Endothelial cell of umbilical vein (primary cell): ENCODE results near the gene PID1. TPM values are rescaled to one million over a fixed set of nuclear protein-coding genes. Genes with fewer than 3 reads are reported as not detected.

Experiments
- BruUV-seq: library from RNA; stranded (reverse); fragments of 400-500 nt; replicated peaks from 2 replicates; lab custom pipeline; 2021; lab: Mats Ljungman, UMichigan
- CTCF ChIA-PET: fragments of 300-600, 350-600 bp; sonication (Branson Sonifier 250); formaldehyde crosslinking; loops from one replicate; lab custom pipeline; 2021; ENCODE audit warnings: antibody characterized with exemption, inconsistent platforms; lab: Charles Lee
- POLR2A ChIA-PET: fragments of 300-600, 350-600 bp; sonication (Branson Sonifier 250); formaldehyde crosslinking; loops from one replicate; lab custom pipeline; 2021; ENCODE audit warnings: antibody characterized with exemption, inconsistent platforms; lab: Charles Lee
- DNase-seq: peaks from one replicate; pipeline ENCODE4 v3.0.0-alpha.2; 2011; ENCODE audit warnings: low read depth, low spot score
- FAIRE-seq: peaks from 2 replicates; lab custom pipeline; 2011; peaks lifted over from hg19 to GRCh38; lab: Jason Lieb, UNC
- H2AFZ ChIP-seq: 2 replicates; pipeline ENCODE4 v1.6.0; 2012; ENCODE audit warnings: low read depth, low read length, control low read depth, inconsistent platforms
- H3K27ac ChIP-seq: 2 replicates; pipeline ENCODE4 v1.5.1; 2011; ENCODE audit warnings: low read depth, mild to moderate bottlenecking, control low read depth, low read length, moderate library complexity; ENCODE audit not compliant: insufficient read depth
- H3K27me3 ChIP-seq, 2 experiments: 2 replicates each; pipeline versions ENCODE4 v1.6.0 to v1.6.1; 2011; ENCODE audit warnings: low read length in 2 of 2, mixed read lengths in 1 of 2; ENCODE audit not compliant: control insufficient read depth in 2 of 2, insufficient read depth in 2 of 2
- H3K36me3 ChIP-seq, 2 experiments: 2 replicates in 1 of 2; 3 replicates in 1 of 2; pipeline ENCODE4 v1.5.1; 2011; ENCODE audit warnings: low read length in 2 of 2, mild to moderate bottlenecking in 1 of 2, moderate library complexity in 1 of 2; ENCODE audit not compliant: control insufficient read depth in 2 of 2, insufficient read depth in 2 of 2; ENCODE audit errors: extremely low read depth in 1 of 2
- H3K4me1 ChIP-seq: 3 replicates; pipeline ENCODE4 v1.5.1; 2011; ENCODE audit warnings: mild to moderate bottlenecking, low read length; ENCODE audit not compliant: control insufficient read depth, insufficient read depth; ENCODE audit errors: extremely low read depth
- H3K4me2 ChIP-seq: 2 replicates; pipeline ENCODE4 v1.6.1; 2011; ENCODE audit warnings: low read length, control low read depth, mixed read lengths; ENCODE audit not compliant: insufficient read depth
- H3K4me3 ChIP-seq, 3 experiments: fragments of 200-600 bp in 1 of 3; sonication (generic), shearing (Covaris generic) in 1 of 3; replicated peaks in 1 of 3; 2 replicates each; pipeline ENCODE4 v1.5.1; 2011 to 2016; ENCODE audit warnings: control low read depth in 3 of 3, low read length in 3 of 3, mild to moderate bottlenecking in 2 of 3, inconsistent platforms in 1 of 3, low read depth in 1 of 3, moderate library complexity in 1 of 3; ENCODE audit not compliant: insufficient read depth in 1 of 3
- H3K79me2 ChIP-seq: 2 replicates; pipeline ENCODE4 v1.6.0; 2012; ENCODE audit warnings: low read length, inconsistent platforms; ENCODE audit not compliant: control insufficient read depth, insufficient read depth
- H3K9ac ChIP-seq: replicated peaks from 2 replicates; pipeline ENCODE3; 2011; ENCODE audit warnings: low read length, control low read depth; ENCODE audit not compliant: insufficient read depth; ENCODE audit errors: extremely low read depth
- H3K9me1 ChIP-seq: replicated peaks from 3 replicates; pipeline ENCODE4 v1.6.0; 2011; ENCODE audit warnings: mild to moderate bottlenecking, low read length; ENCODE audit not compliant: control insufficient read depth, insufficient read depth; ENCODE audit errors: extremely low read depth
- H3K9me3 ChIP-seq: replicated peaks from 2 replicates; pipeline ENCODE4 v1.5.1; 2012; ENCODE audit warnings: low read length, inconsistent platforms; ENCODE audit not compliant: control insufficient read depth, insufficient read depth
- H4K20me1 ChIP-seq: replicated peaks from 2 replicates; pipeline ENCODE3; 2011; ENCODE audit warnings: mild to moderate bottlenecking, low read length; ENCODE audit not compliant: control insufficient read depth, insufficient read depth; ENCODE audit errors: extremely low read depth
- CTCF ChIP-seq, 2 donors: IDR thresholded peaks; 1 replicate in 1 of 2; 2 replicates in 1 of 2; pipeline ENCODE4 v1.5.1; 2011; ENCODE audit warnings: low read length in 2 of 2, mild to moderate bottlenecking in 2 of 2, moderate library complexity in 2 of 2, control low read depth in 1 of 2, inconsistent platforms in 1 of 2, low read depth in 1 of 2; ENCODE audit not compliant: insufficient read depth in 1 of 2; ENCODE audit errors: extremely low read depth in 1 of 2
- EZH2 ChIP-seq: IDR thresholded peaks from 2 replicates; pipeline ENCODE4 v1.6.1; 2012; ENCODE audit warnings: borderline replicate concordance, low read depth, mild to moderate bottlenecking, moderate library complexity, low read length, inconsistent platforms; ENCODE audit not compliant: severe bottlenecking
- FOS ChIP-seq: IDR thresholded peaks from 2 replicates; pipeline ENCODE4 v1.6.1; 2011; ENCODE audit warnings: mild to moderate bottlenecking, low read length, moderate library complexity, borderline replicate concordance; ENCODE audit not compliant: insufficient read depth
- GATA2 ChIP-seq: IDR thresholded peaks from 2 replicates; pipeline ENCODE4 v1.7.0; 2011; ENCODE audit warnings: low read depth, mild to moderate bottlenecking, moderate library complexity, mixed read lengths, low read length; ENCODE audit not compliant: insufficient read length, insufficient read depth
- JUN ChIP-seq: IDR thresholded peaks from 2 replicates; pipeline ENCODE4 v1.6.1; 2011; ENCODE audit warnings: borderline replicate concordance, low read depth; ENCODE audit not compliant: insufficient read length, insufficient read depth
- MAX ChIP-seq: IDR thresholded peaks from 2 replicates; pipeline ENCODE4 v1.6.1; 2011; ENCODE audit not compliant: insufficient read depth, insufficient read length
- MYC ChIP-seq: IDR thresholded peaks from one replicate; pipeline ENCODE4 v1.6.1; 2011; ENCODE audit warnings: mild to moderate bottlenecking, low read depth, low read length
- POLR2A ChIP-seq: IDR thresholded peaks from 2 replicates; pipeline ENCODE4 v1.6.1; 2012; ENCODE audit warnings: low read depth, mild to moderate bottlenecking, control low read depth, low read length
- POLR2AphosphoS5 ChIP-seq: IDR thresholded peaks from 2 replicates; pipeline ENCODE4 v1.6.1; 2012; ENCODE audit warnings: low read depth, mild to moderate bottlenecking, control low read depth, low read length, moderate library complexity; ENCODE audit not compliant: insufficient read depth
- dilution Hi-C: fragments of 300-500 bp; cut with MboI; formaldehyde crosslinking; loops from one replicate; pipeline ENCODE4 v1.15.0; 2019; ENCODE audit warnings: low sequenced_read_pairs; ENCODE audit not compliant: extremely low pct_ligation_motif_present
- intact Hi-C: fragments of 100-400 bp; cut with micrococcal nuclease; formaldehyde crosslinking; loops from one replicate; pipeline ENCODE4 v1.10.0; 2022
- polyA plus RNA-seq, 4 experiments: library from polyadenylated mRNA; depleted of rRNA in 3 of 4; stranded (reverse) in 3 of 4; unstranded in 1 of 4; fragments of >200 nt; gene quantifications; 2 replicates each; pipeline versions ENCODE4 v1.2.1 to v1.2.3, GENCODE V29; 2011 to 2012; ENCODE audit warnings: missing spikeins in 1 of 4
- total RNA-seq: library from RNA; stranded (reverse); gene quantifications from 2 replicates; pipeline ENCODE4 v1.2.3, GENCODE V29; 2021

The PID1 gene
- total and polyA plus RNA-seq, 2 donors (not counting 3 experiments of a cell fraction or from before 2014, with no cell fraction given): not detected

- ChIA-PET CTCF (no interaction called here), POLR2A (no interaction called here)
- Histone ChIP-seq H3K9me1 (peaks cover 2% of the 10 kb centered on the region), H3K9ac (no peak overlapping the region), H3K9me3 (peaks cover 3% of the 10 kb centered on the region), H3K27me3 (no peaks in the 10 kb centered on the region), H3K4me1 (no peaks in the 10 kb centered on the region), H3K36me3 (no peaks in the 10 kb centered on the region), H3K4me3 (no peak overlapping the region), H4K20me1 (no peaks in the 10 kb centered on the region), H2AFZ (no peak overlapping the region), H3K79me2 (no peaks in the 10 kb centered on the region), H3K27ac (no peak overlapping the region), H3K4me2 (no peak overlapping the region)
- dilution Hi-C loops (no loop called here), intact Hi-C loops (no loop called here)
- no peak for FAIRE-seq
- no TSS peak for BruUV-seq
- TF ChIP-seq EZH2: no peak
- TF ChIP-seq JUN: no peak
- no peak for TF ChIP-seq POLR2A
- no peak for TF ChIP-seq GATA2
- TF ChIP-seq POLR2AphosphoS5: no peak
- TF ChIP-seq MAX: no peak
- no peak for TF ChIP-seq MYC
- no peak for TF ChIP-seq FOS
- no peak for TF ChIP-seq CTCF (IDR thresholded peaks at IDR 0.05; ENCODE audit: extremely low read depth in 1 of 2, insufficient read depth in 1 of 2, low read depth in 1 of 2, low read length in 2 of 2)
- no peak for DNase-seq
Measured at GRCh38 chr2:229009816-229010215, 261.3 kb downstream of the PID1 start.
